Measurements from ENCODE around the gene MTO1. TPM values are rescaled to one million over a fixed set of nuclear protein-coding genes. Genes with fewer than 3 reads are reported as not detected.

Gene MTO1
- total and polyA plus RNA-seq, 2 experiments from 2014 or later: 27.7 to 36.7 TPM

DNA sequence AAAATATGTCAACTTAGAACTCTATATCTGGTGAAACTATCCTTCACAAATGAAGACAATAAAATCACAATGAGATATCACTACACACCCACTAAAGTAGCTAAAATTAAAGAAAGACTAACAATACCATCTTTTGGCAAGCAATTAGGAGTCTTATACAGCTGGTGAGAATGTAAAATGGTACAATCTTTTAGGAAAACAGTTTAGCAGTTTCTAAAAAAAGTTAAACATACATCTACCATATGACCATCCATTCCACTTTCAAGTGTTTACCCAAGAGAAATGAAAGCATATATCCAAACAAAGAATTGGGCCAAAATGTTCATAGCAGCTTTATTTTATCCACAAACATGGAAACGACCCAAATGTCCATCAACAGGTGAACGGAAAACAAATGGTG lies 73.1 kb downstream of the MTO1 start:
- H3K27ac Mint-ChIP-seq: no peak overlapping the region
- no peaks in the 10 kb centered on the region for H3K27me3 ChIP-seq (ENCODE audit: insufficient read depth)

More for the DNA sequence above, 73.1 kb downstream of the MTO1 start:
- DNase-seq (ENCODE audit: low spot score) (no peak), ATAC-seq (no peak)
- Mint-ChIP-seq H3K4me1 (no peaks in the 10 kb centered on the region), H3K36me3 (ENCODE audit: low read depth) (no peaks in the 10 kb centered on the region), H3K27me3 (ENCODE audit: insufficient read depth, low read depth, poor library complexity) (peaks cover 2% of the 10 kb centered on the region), H3K4me3 (no peak overlapping the region), H3K9me3 (no peaks in the 10 kb centered on the region)
- Histone ChIP-seq H3K36me3 (ENCODE audit: insufficient read depth) (no peaks in the 10 kb centered on the region), H3K4me3 (no peak overlapping the region), H3F3A (replicated peaks; ENCODE audit: low read depth) (no peaks in the 10 kb centered on the region), H3K27ac (ENCODE audit: low read depth) (no peak overlapping the region), H4K20me1 (replicated peaks; ENCODE audit: insufficient read depth) (no peaks in the 10 kb centered on the region), H2AFZ (no peak overlapping the region), H3K79me2 (replicated peaks; ENCODE audit: insufficient read depth) (no peaks in the 10 kb centered on the region), H3K4me1 (ENCODE audit: insufficient read depth) (no peaks in the 10 kb centered on the region), H3K9me2 (ENCODE audit: insufficient read depth) (peaks cover 3% of the 10 kb centered on the region; the same call in 1 of the 2 replicates), H3K4me2 (no peak overlapping the region)
- TF ChIP-seq EZH2 (IDR thresholded peaks at IDR 0.05; ENCODE audit: low read depth, unreplicated experiment) (no peak), ZNF331 (CRISPR knock-in tag; IDR thresholded peaks at IDR 0.05; ENCODE audit: low read depth) (no peak), NANOG (IDR thresholded peaks at IDR 0.05; ENCODE audit: borderline replicate concordance) (no peak), EZH2phosphoT487 (IDR thresholded peaks at IDR 0.05; ENCODE audit: unreplicated experiment) (no peak), POLR2AphosphoS5 (IDR thresholded peaks at IDR 0.05; ENCODE audit: low read depth) (no peak), STAT1 (IDR thresholded peaks at IDR 0.05; ENCODE audit: unreplicated experiment) (no peak), CREB1 (CRISPR knock-in tag; IDR thresholded peaks at IDR 0.05; ENCODE audit: low read depth) (no peak), REST (IDR thresholded peaks at IDR 0.05; ENCODE audit: unreplicated experiment) (no peak), ETS1 (IDR thresholded peaks at IDR 0.05) (no peak), ZNF462 (CRISPR knock-in tag; IDR thresholded peaks at IDR 0.05) (no peak), ZNF114 (CRISPR knock-in tag; IDR thresholded peaks at IDR 0.05) (no peak), JUNB (IDR thresholded peaks at IDR 0.05; ENCODE audit: unreplicated experiment) (no peak)
- TF ChIP-seq, protein P1, sequence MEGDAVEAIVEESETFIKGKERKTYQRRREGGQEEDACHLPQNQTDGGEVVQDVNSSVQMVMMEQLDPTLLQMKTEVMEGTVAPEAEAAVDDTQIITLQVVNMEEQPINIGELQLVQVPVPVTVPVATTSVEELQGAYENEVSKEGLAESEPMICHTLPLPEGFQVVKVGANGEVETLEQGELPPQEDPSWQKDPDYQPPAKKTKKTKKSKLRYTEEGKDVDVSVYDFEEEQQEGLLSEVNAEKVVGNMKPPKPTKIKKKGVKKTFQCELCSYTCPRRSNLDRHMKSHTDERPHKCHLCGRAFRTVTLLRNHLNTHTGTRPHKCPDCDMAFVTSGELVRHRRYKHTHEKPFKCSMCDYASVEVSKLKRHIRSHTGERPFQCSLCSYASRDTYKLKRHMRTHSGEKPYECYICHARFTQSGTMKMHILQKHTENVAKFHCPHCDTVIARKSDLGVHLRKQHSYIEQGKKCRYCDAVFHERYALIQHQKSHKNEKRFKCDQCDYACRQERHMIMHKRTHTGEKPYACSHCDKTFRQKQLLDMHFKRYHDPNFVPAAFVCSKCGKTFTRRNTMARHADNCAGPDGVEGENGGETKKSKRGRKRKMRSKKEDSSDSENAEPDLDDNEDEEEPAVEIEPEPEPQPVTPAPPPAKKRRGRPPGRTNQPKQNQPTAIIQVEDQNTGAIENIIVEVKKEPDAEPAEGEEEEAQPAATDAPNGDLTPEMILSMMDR (conservative IDR thresholded peaks at IDR 0.05; ENCODE audit: low read depth in 2 of 2): no peak
